Activated T-helper 1 cell treated with Interleukin-2 at 50 U/mL for 16 hours (primary cell): ENCODE measurements around the gene MOGAT3.
"Not testable (repeated sequence)": the region's sequence is repeated elsewhere in the genome, so short reads cannot be mapped to it uniquely, and the experiment has no call there.

Source experiments
- DNase-seq: peaks from one replicate; pipeline ENCODE4 v3.0.0-alpha.2; 2020; ENCODE audit warnings: low read depth

The MOGAT3 gene

DNA sequence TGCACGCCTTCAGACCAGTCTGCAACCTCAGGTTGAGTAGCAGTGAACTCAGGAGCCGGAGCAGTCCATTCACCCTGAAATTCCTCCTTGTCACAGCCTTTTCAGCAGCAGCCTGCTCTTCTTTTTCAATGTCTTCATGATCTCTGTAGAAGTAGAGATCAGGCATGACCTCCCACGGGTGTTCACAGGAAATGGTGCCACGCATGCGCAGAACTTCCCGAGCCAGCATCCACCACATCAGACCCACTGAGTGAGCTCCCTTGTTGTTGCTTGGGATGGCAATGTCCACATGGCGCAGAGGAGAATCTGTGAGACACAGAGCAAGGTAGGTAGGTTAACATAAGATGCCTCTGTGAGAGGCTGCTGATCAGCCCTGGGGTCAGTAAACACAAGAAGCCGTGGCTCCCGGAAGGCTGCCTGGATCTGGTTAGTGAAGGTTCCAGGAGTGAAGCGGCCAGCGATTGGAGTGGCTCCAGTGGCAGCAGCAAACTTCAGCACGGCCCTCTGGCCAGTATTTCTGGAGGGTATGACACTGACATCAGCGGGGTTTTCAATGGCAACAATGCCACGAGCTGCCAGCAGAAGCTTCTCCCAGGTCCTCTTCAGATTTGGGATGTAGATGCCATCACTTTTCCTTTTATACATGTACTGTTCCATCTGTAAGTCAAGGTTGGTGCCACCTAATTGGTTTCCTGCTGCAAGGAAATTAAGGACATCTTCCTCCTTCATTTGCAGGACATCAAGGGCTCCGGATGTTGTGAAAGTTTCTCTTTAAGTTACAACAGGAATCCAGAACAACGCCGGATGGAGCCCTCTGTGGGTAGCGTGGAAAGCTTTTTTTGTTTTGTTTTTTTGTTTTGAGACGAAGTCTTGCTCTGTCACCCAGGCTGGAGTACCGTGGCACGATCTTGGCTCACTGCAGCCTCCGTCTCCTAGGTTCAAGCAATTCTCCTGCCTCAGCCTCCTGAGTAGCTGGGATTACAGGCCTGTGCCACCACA, 3.2 kb upstream of the MOGAT3 start:
- DNase-seq, result not testable (repeated sequence)

DNA sequence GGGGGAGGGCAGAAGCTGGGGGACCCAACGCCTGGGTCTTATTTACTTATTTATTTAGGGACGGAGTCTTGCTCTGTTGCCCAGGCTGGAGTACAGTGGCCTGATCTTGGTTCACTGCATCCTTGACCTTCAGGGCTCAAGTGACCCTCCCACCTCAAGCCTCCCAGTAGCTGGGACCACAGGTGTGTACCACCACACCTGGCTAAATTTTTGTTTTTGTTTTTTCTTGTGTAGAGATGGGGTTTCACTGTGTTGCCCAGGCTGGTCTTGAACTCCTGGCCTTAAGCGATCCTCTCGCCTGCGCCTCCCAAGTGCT, 1.7 kb upstream of the MOGAT3 start:
- no peak for DNase-seq

DNA sequence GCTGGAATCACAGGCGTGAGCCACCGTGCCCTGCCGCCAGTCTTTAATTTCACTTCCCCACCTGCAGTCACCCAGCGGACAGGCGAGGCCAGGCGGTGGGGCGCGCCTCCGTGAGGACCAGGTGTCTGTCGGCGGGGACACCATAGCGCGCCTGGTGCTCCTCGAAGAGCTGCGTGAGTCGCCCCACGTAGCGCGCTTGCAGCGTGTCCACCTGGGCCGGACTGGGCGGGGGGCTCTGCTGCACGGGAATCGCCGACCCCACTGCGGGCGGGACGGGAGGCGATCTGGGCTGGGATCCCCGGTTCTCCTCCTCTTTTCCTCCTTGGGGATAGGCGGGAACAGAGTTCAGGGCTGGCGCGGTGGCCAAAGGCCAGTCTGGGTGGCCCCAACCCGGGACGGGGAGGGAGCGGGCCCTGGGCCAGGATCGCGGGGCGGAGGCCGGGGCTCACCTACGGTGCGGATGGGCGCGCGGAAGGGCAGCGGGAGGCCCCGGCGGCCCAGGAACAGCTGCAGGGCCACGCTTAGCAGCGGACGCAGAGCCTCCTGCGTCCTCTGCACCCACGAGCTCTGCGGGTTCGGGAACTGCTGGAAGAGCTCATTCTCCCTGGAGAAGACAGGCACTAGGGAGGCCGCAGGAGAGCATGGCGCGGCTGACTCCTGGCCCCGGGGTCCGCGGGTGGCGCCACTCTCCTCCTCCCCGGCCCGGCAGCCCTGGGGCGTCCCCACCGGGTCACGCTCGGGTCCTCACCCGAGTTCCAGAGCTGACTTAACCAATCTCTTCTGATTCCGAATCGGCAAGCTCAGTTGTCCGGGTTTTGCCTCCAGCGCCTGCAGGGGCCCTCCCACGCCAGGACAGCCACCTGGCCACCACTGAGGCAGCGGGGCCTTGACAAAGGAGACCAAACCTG, 1.1 kb upstream of the MOGAT3 start:
- no peak for DNase-seq

DNA sequence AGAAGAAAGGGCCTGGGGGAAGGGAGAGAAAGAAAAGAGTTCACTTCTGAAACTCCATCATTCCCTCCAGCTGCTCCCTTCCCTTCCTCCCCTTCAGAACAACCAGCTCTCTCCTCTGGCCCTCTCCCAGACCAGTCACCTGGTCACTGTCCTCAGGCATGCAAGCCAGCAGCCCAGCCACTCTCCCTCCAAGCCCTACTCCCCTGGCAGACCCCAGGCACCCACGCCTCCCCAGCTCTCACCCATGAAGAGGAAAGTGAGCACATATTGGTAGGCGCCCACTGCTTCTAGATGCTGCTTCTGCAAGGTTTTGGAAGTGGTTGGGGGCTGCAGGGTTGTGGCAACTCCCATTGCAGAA, 353 bp downstream of the MOGAT3 start:
- DNase-seq, result no peak

DNA sequence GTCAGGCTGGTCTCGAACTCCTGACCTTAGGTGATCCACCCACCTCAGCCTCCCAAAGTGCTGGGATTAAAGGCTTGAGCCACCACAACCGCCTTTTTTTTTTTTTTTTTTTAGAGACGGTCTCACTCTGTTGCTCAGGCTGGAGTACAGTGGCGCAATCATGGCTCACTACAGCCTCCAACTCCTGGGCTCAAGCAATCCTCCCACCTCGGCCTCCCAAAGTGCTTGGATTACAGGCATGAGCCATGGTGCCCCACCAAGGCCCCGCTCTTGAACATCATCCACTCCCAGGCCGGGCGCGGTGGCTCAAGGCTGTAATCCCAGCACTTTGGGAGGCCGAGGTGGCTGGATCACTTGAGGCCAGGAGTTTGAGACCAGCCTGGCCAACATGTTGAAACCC, 1.3 kb downstream of the MOGAT3 start:
- not testable (repeated sequence) for DNase-seq

GRCh38 chr7:101198476-101198875, 2.4 kb downstream of the MOGAT3 start:
- DNase-seq, result no peak

DNA sequence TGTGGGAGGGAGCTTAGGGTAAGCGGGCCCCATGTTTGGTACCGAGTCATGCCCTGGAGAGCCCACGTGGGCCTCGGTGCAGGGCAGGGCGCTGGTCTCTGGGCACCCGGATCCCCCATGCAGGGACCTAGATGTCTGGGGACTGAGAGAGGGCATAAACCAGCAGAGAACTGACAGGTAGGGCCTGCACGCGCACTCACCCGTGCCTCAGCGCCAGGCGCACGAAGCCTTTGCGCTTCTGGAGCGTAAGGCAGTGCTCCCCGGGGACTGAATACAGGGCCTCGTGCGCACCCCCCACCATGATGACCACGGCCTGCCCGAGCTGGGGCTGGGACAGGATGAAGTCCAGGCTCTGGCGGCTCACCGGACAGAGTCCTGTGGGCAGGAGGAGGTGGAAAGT, 2.8 kb downstream of the MOGAT3 start:
- no peak for DNase-seq

DNA sequence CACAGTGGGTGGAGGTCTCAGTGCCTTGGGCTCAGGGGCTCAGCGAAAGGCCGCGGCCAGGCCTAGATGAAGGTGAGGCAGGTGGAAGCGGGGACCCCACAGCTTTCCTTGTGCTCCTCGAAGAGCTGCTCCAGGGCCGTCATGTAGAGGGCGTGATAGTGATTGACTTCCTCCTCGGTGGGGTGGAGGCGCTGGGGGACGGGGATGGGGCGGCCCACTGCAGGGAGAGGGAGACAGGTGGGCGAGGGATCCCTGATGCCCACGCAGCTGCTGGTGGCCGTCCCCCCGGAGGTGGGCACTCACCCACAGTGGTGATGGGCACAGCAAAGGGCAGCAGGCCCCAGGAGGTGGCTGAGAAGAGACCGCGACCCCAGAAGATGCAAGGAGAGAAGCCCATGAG, 5.0 kb downstream of the MOGAT3 start:
- no peak for DNase-seq

GRCh38 chr7:101189109-101189508, 11.7 kb downstream of the MOGAT3 start:
- no peak for DNase-seq

GRCh38 chr7:101186844-101187428, 13.9 kb downstream of the MOGAT3 start:
- no peak for DNase-seq

GRCh38 chr7:101186194-101186593, 14.6 kb downstream of the MOGAT3 start:
- DNase-seq, result no peak

DNA sequence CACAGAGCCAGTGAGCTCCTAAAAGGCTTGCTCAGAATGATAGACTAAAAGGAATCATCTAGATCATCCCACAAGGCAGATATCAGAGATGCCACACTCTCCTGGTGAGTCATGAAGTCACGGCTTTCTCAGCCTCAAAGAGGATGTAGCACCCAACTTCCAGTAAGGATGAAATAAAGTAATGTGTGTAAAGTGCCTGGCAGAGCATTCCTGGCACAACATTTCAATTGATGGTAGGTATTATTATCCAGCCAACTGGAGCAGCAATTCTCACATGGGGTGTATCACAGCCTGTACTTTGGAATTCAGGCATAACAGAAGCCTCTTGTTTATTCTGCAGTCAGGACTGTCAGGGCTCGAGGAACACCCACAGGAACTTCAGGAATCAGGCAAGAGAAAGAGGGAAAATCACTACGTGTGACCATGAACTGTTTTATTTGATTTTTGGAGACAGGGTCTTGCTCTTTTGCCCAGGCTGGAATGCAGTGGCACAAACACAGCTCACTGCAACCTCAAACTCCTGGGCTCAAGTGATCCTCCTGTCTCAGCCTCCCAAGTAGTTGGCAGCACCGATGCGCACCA, 15.5 kb downstream of the MOGAT3 start:
- no peak for DNase-seq

GRCh38 chr7:101180130-101180755, 20.6 kb downstream of the MOGAT3 start, which contains the start of gene NAT16:
NAT16 (minus strand) TSS chr7:101180293; CDS start chr7:101174807, 5,486 bp downstream.
- no peak for DNase-seq

DNA sequence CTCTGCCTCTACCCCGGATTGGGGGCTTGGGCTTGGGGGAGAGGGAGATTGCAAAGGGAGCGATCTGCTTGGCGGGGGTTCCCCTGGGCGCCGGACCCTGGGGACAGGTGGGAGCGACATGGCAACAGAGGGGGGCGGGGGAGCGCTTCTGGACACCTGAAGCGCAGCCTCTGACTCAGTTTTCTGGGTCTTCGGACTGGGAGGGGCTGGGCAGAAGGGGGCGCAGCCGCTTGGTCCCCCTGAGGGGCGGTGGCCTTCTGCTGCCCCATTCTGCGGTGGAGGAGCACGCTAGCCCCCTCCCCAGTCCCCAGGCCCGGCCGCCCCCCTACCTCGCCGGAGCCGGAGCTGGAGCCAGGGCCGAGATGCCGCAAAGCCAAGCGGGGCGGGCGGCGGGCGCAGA, 21.1 kb downstream of the MOGAT3 start:
- DNase-seq, result no peak

DNA sequence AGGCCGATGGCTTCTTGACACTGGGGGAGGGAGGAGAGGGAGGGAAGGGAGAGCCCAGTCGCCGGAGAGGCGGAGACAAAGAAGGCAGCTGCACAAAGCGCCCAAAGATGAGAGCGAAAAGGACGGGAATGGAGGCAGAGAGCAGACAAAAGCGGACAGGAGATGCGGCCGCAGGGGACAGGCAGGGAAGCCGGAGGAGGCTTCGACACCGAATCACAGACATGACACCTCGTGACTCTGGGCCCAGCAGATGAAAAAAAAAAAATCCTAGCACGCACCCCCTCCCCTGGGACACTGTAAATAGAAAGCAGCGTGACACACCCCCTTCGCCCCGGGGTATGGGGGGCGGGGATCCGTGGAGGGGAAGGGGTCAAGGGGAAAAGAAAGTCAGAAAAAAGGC, 21.7 kb downstream of the MOGAT3 start:
- DNase-seq, result no peak

GRCh38 chr7:101177644-101178043, 23.2 kb downstream of the MOGAT3 start:
- DNase-seq, result no peak

- no peak for DNase-seq
Observed at GRCh38 chr7:101175664-101176063, 25.2 kb downstream of the MOGAT3 start.

GRCh38 chr7:101174322-101174854, 26.4 kb downstream of the MOGAT3 start:
- DNase-seq, result no peak

GRCh38 chr7:101173752-101174244, 27.0 kb downstream of the MOGAT3 start:
- DNase-seq, result no peak

DNA sequence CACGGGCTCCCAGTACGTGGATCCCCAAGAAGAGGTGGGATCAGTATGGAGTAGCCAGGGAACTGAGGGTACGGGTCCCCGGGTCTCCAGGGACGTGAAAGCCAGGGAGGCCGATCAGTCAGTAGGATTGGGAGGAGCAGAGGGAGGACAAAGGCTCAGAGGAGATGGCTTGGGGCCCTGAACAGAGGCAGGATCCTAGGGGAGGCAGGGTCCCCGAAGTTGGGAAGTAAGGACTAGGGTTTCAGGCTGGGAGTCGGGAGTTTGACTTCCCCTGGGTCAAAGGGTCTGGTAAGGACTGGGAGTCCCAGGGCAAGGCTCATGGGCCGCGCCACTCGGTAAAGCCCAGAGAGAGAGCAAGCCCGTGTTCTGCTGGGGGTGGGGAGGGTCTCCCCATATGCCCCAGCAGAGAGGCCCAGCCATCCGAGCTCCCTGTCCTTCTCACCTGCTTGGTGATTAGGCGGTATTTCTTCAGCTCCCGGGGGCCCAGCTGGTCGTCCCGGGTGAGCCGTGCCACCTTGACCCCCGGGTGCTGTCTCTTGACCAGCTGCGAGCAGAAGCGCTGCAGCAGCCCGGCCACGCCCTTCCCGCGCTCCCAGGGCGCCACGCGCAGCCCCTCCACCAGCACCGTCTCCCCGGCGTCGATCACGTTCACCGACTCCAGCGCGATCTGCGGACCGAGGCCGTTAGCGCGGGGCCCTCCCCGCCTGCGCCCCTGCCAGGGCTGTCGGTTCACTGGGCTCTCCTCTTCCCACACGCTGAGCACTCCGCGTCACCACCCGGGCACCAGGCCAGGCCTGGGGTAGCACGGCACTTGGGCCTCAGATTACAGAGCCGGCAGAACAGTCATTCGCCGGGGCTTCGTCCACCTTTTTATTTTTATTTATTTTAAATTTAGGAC, 27.7 kb downstream of the MOGAT3 start:
- no peak for DNase-seq
